GM12892 (cell line): ENCODE measurements around the gene SREBF1.

ENCODE experiments used
- POLR2A ChIP-seq: IDR thresholded peaks from 2 replicates; pipeline ENCODE4 v1.6.1; 2011; ENCODE audit warnings: low read depth, low read length, control low read depth
- POLR2AphosphoS5 ChIP-seq: IDR thresholded peaks from 2 replicates; pipeline ENCODE4 v1.6.1; 2011; ENCODE audit warnings: low read depth, low read length, control low read depth

DNA sequence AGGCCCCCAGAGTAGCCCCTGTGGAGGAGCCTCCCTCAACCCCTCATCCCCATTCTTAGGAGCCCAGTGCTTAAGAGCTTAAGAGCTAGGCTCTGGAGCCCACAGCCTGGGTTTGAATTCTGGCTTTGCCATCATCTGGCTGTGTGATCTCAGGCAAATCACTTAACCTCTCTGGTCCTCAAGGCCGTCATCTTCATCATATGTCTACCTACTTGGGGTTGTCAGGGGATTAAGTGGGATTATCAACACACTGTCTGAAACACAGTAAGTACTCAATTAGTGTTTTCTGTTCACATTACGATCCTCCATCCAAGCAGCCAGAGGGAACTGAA is 4.8 kb downstream of the SREBF1 start:
- no peak for TF ChIP-seq POLR2A
- no peak for TF ChIP-seq POLR2AphosphoS5
